PC-9 (cell line): ENCODE data around the gene GUCD1. TPM values are rescaled to one million over a fixed set of nuclear protein-coding genes. Genes with fewer than 3 reads are reported as not detected.

Source experiments
- BruUV-seq: library from RNA; stranded (reverse); fragments of 400-500 nt; replicated peaks from 2 replicates; lab custom pipeline; 2021; lab: Mats Ljungman, UMichigan
- CTCF ChIA-PET: fragments of 300-600 bp; sonication (Branson Sonifier 250); formaldehyde crosslinking; loops from one replicate; lab custom pipeline; 2022; ENCODE audit warnings: antibody characterized with exemption; lab: Charles Lee
- POLR2A ChIA-PET: fragments of 300-600 bp; sonication (Branson Sonifier 250); formaldehyde crosslinking; loops from one replicate; lab custom pipeline; 2022; ENCODE audit warnings: antibody characterized with exemption; ENCODE audit not compliant: unreplicated experiment; lab: Charles Lee
- DNase-seq, 2 experiments: peaks; one replicate each; pipeline versions ENCODE4 v3.0.0 to v3.0.0-alpha.2; 2015 to 2022; ENCODE audit warnings: mixed read lengths in 1 of 2
- H2AFZ ChIP-seq: fragments of 200-600 bp; sonication (generic); 2 replicates; pipeline ENCODE4 v1.8.1; 2017; ENCODE audit warnings: antibody characterized with exemption
- H3F3A ChIP-seq: fragments of 200-600 bp; sonication (generic); 2 replicates; pipeline ENCODE4 v1.8.1; 2017; ENCODE audit warnings: antibody characterized with exemption, mild to moderate bottlenecking, low read depth; ENCODE audit not compliant: insufficient read depth
- H3K27ac ChIP-seq: fragments of 200-600 bp; sonication (generic); 2 replicates; pipeline ENCODE4 v1.6.1; 2016; ENCODE audit warnings: mixed run types
- H3K27me3 ChIP-seq: fragments of 200-600 bp; sonication (generic); 2 replicates; pipeline ENCODE4 v1.6.1; 2016; ENCODE audit warnings: low read depth, mixed run types; ENCODE audit not compliant: insufficient read depth
- H3K36me3 ChIP-seq: fragments of 200-600 bp; sonication (generic); 2 replicates; pipeline ENCODE4 v1.6.1; 2016; ENCODE audit warnings: low read depth, mixed run types
- H3K4me1 ChIP-seq: fragments of 200-600 bp; sonication (generic); replicated peaks from 2 replicates; pipeline ENCODE4 v1.6.1; 2016; ENCODE audit warnings: mixed run types; ENCODE audit not compliant: insufficient read depth
- H3K4me2 ChIP-seq: fragments of 200-600 bp; sonication (generic); 2 replicates; pipeline ENCODE4 v1.6.1; 2017; ENCODE audit warnings: mixed run types
- H3K4me3 ChIP-seq: fragments of 200-600 bp; sonication (generic); 2 replicates; pipeline ENCODE4 v1.6.1; 2016; ENCODE audit warnings: mixed run types
- H3K79me2 ChIP-seq: fragments of 200-600 bp; sonication (generic); 2 replicates; pipeline ENCODE4 v1.6.1; 2017; ENCODE audit warnings: low read depth, mixed run types
- H3K9me2 ChIP-seq: fragments of 200-600 bp; sonication (generic); 2 replicates; pipeline ENCODE4 v1.8.1; 2017; ENCODE audit warnings: mild to moderate bottlenecking; ENCODE audit not compliant: insufficient read depth
- H3K9me3 ChIP-seq: fragments of 200-600 bp; sonication (generic); 2 replicates; pipeline ENCODE4 v1.8.1; 2016; ENCODE audit warnings: low read depth; ENCODE audit not compliant: insufficient read depth
- H4K20me1 ChIP-seq: fragments of 200-600 bp; sonication (generic); 2 replicates; pipeline ENCODE4 v1.8.1; 2017; ENCODE audit not compliant: insufficient read depth
- CTCF ChIP-seq: fragments of 200-600 bp; sonication (generic); conservative IDR thresholded peaks from 2 replicates; pipeline ENCODE4 v1.6.1; 2017; ENCODE audit warnings: mixed run types, antibody characterized with exemption, mild to moderate bottlenecking, moderate library complexity
- EZH2 ChIP-seq: fragments of 200-600 bp; sonication (generic); IDR thresholded peaks from 2 replicates; pipeline ENCODE4 v1.8.0; 2017; ENCODE audit warnings: antibody characterized with exemption, low read depth
- intact Hi-C: fragments of 100-400 bp; cut with micrococcal nuclease; formaldehyde crosslinking; loops from one replicate; pipeline ENCODE4 v1.10.0; 2022; ENCODE audit not compliant: unreplicated experiment
- total RNA-seq: library from RNA; stranded (reverse); gene quantifications from 2 replicates; pipeline ENCODE4 v1.2.3, GENCODE V29; 2021

The GUCD1 gene
- total RNA-seq, 1 experiment from 2014 or later = 80.2 TPM

GRCh38 chr22:24592058-24592850 is 37.3 kb upstream of the GUCD1 start:
- Histone ChIP-seq H3K9me3 (no peaks in the 10 kb centered on the region), H3K27ac (no peak overlapping the region), H3F3A (0 out of 2 replicates have a peak, but pooled peaks cover 3% of the 10 kb centered on the region), H3K4me1 (peaks cover 13% of the 10 kb centered on the region), H3K36me3 (no peaks in the 10 kb centered on the region), H2AFZ (peak overlapping the region; percentile 85), H3K4me2 (peak overlapping the region; percentile 89), H3K27me3 (no peaks in the 10 kb centered on the region), H4K20me1 (no peaks in the 10 kb centered on the region), H3K9me2 (no peaks in the 10 kb centered on the region), H3K79me2 (no peaks in the 10 kb centered on the region), H3K4me3 (peak overlapping the region; percentile 61; the same call in 1 of the 2 replicates)
- ChIA-PET POLR2A (no interaction called here), CTCF (no interaction called here)
- intact Hi-C loops = no loop called here
- no TSS peak for BruUV-seq
- no peak for DNase-seq
- TF ChIP-seq CTCF = no peak

- H3K79me2 ChIP-seq = no peaks in the 10 kb centered on the region
- 0 out of 2 replicates have a peak, but pooled peaks cover 3% of the 10 kb centered on the region for H3F3A ChIP-seq
- no peak overlapping the region for H3K27ac ChIP-seq
- no peak for DNase-seq
- no TSS peak for BruUV-seq
- no peak overlapping the region for H3K4me3 ChIP-seq
- no peaks in the 10 kb centered on the region for H3K9me3 ChIP-seq
- intact Hi-C loops = no loop called here
- no peak overlapping the region for H2AFZ ChIP-seq
- H4K20me1 ChIP-seq = no peaks in the 10 kb centered on the region
- no peak overlapping the region for H3K4me2 ChIP-seq
- no peaks in the 10 kb centered on the region for H3K9me2 ChIP-seq
- CTCF ChIA-PET = no interaction called here
- TF ChIP-seq EZH2 = no peak
- TF ChIP-seq CTCF = no peak
- peaks cover 13% of the 10 kb centered on the region for H3K4me1 ChIP-seq
- no peaks in the 10 kb centered on the region for H3K36me3 ChIP-seq
- no peaks in the 10 kb centered on the region for H3K27me3 ChIP-seq
- POLR2A ChIA-PET = no interaction called here
Observed at GRCh38 chr22:24591286-24591830, 36.4 kb upstream of the GUCD1 start.

- H3K4me2 ChIP-seq = no peak overlapping the region
- H3K79me2 ChIP-seq = no peaks in the 10 kb centered on the region
- H2AFZ ChIP-seq = no peak overlapping the region
- DNase-seq = no peak
- no peak overlapping the region for H3K27ac ChIP-seq
- H3K27me3 ChIP-seq = no peaks in the 10 kb centered on the region
- H3K4me1 ChIP-seq = peaks cover 13% of the 10 kb centered on the region
- intact Hi-C loops = no loop called here
- TF ChIP-seq CTCF (no peak), EZH2 (no peak)
- no peak overlapping the region for H3K4me3 ChIP-seq
- H3F3A ChIP-seq = 0 out of 2 replicates have a peak, but pooled peaks cover 3% of the 10 kb centered on the region
- no TSS peak for BruUV-seq
- no peaks in the 10 kb centered on the region for H4K20me1 ChIP-seq
- ChIA-PET CTCF (no interaction called here), POLR2A (no interaction called here)
- H3K36me3 ChIP-seq = no peaks in the 10 kb centered on the region
- no peaks in the 10 kb centered on the region for H3K9me2 ChIP-seq
- H3K9me3 ChIP-seq = no peaks in the 10 kb centered on the region
Observed at GRCh38 chr22:24590596-24591173, 35.7 kb upstream of the GUCD1 start.
